GM19238 (cell line): ENCODE results near the gene PPP1R37.

ENCODE experiments used
- DNase-seq: peaks from one replicate; pipeline ENCODE4 v3.0.0; 2011; ENCODE audit warnings: low spot score; ENCODE audit not compliant: insufficient read length

The PPP1R37 gene

DNA sequence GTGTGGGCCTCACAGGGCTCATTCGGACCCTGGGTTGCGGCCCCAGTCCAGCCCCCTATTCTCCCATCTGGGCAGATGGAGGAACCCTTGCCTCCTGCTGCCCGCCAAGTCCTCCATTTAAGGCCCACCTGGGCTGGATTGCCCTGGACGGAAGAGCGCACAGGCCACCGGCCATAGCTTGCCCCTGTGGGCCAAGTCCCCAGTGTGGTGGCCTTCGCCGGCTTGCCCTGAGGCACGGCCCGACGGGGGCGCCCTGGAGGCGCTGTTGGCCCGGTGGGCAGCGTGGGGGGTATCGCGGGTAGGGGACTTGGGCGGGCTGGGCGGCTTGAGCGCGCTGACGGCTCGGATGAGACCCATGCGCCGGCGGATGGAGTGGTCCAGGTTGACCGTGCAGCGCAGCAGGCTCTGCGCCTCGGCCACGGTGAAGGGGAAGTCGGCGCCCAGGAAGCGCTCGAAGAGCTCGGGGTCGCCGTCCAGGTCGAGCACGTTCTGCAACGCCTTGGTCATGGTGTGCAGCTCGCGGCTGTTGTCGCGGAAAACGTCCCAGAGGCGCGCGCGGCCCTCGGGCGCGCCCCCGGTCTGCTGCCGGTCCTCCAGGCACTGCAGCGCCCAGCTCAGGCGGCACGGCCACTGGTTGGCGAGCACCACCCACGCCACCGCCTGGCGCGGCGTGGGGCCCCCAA is 59.0 kb downstream of the PPP1R37 start:
- no peak for DNase-seq

DNA sequence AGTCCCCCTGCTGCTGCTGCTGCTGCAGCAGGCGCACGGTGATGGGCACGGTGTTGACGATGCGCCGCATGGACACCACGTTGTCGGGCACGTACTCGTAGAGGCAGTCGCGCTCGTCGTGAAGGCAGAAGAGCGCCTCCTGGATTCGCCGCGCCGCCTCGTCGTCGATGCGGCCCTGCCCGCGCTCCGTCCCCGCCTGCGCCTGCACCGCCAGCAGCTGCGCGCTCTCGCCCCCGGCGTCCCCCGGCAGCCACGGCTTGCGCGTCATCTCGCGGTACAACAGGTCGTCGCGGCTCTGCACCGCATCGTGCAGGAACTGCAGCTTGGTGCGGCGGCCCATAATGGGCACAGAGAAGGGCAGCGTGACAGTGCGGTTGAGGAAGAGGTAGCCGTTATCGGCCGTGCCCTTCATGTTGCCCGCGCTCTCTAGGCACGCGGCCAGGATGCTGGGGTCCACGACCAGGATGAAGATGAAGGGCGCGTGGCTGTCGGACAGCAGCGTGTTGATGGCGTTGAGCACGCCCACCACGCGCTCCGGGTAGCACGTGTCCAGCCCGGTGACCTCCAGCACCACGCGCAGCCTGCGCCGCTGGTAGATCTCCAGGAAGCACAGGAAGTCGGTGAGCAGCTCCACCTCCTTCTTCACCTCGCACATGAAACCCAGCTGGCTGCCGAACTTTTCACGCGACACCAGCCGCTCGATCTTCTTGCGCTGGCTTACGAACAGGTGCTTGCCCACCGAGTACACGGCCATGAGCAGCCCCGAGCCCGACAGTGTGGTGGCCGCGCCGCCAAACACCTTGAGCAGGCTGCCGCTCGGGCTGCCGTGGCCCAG is 59.7 kb downstream of the PPP1R37 start:
- no peak for DNase-seq

DNA sequence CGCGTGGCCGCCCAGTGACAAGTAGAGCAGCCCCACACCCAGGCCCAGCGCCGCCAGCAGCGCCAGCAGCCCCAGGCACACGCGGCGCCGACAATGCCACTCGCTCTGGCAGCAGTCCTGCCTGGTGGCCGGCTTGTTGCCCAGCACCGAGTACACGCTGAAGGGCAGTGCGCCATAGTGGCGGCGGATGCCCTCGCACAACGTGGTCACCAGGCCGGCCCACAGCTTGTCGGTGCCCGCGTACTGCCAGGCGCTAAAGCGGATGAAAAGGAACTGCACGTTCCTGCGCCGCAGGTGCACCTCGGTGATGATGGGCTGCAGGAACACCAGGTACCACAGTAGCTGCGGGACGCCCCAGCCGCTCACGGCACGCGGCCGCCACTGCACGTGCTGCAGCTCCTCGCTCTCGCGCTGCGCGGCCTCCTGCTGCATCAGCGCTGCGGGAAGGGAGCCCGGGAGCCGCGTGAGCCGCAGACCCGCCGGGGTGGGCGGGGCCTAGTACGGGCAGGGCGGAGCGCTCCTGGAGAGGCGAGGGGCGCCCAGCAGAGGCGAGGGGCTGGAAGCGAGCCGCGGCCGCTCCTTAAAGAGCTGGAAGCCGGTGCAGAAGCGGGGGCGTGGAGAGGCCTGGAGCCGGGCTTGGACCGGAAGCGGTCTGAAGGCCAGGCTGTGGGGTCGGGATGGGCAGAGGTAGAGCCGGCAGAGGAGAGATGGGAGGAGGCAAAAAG is 60.5 kb downstream of the PPP1R37 start:
- DNase-seq, result no peak

DNA sequence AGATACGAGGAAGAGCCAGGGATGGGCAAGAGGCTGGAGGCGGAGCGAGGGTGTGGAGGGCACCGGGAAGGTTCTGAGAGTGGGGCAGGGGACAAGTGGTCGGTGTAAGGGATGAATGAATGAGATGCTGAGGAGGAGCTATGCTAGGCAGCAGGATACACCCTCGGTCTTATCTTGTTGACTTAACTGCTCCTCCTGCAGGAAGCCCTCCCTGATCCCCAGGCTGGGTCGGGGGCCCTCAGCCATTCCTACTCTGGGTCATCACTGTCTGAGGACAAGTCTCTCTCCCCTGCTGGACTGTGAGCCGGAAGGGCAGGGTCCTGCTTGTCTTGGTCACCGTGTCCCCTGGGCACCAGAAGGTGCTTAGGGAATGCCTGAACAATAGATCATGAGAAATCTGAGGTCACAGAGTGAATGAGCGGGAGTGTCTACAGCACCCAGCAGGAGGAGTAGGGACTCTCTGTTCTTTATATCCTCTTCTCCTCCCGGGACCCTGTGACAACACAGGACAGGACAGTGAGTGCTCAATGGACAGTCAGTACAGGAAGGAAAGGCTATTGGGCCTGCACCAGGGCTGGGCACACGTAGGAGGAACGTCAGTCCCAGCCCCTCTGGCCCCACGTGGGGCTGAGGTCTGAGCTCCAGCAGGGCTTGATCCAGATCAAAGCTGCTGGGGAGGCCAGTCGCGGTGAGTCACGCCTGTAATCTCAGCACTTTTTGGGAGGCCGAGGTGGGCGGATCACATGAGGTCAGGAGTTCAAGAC is 61.3 kb downstream of the PPP1R37 start:
- no peak for DNase-seq

DNA sequence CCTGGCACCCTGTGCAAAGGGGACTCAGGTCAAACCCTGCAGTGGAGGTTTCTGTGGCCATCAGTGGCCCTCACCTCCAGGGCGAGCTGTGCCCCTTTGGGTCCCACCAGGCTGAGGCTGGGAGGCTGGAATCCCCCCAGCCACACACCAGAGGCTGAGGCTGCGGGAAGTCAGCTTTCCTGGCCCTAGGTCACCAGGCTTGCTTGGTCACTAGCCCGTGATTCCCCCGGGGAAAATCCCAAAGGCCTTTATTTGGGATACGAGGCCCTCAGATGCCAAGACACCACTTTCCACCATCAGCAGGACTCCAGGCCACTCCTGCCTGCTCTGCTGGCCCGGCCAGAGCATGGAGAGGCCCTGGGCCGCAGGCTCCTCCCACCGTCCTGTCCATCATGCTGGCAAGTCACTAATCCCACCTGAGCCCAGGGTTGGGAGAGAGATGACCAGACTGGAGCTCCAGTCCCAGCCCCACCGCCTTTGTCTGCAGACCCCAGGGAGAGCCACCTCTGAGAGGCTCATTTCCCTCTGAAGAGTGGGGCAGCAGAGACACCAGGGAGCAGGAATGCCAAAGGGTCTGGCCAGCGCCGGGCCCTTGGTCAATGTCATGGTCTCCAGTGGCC is 63.1 kb downstream of the PPP1R37 start:
- DNase-seq, result no peak

DNA sequence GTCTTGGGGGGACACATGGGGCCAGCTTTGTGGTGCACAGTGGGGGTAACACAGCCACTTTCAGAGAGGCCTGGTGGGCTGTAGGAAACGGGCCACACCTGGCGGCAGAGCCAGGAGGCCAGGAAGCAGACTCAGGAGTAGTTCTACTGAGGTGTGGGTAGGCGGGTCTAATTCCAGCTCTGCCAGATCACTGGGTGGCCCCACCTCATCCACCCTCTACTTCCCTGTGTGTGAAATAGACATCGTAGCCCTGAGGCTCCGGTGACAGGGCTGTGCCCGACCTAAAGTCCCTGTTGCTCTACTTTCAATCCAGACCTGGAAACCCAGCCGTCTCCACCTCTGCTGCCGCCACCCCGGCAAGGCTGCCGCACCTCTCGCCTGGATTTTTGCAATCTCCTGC is 63.8 kb downstream of the PPP1R37 start:
- no peak for DNase-seq

DNA sequence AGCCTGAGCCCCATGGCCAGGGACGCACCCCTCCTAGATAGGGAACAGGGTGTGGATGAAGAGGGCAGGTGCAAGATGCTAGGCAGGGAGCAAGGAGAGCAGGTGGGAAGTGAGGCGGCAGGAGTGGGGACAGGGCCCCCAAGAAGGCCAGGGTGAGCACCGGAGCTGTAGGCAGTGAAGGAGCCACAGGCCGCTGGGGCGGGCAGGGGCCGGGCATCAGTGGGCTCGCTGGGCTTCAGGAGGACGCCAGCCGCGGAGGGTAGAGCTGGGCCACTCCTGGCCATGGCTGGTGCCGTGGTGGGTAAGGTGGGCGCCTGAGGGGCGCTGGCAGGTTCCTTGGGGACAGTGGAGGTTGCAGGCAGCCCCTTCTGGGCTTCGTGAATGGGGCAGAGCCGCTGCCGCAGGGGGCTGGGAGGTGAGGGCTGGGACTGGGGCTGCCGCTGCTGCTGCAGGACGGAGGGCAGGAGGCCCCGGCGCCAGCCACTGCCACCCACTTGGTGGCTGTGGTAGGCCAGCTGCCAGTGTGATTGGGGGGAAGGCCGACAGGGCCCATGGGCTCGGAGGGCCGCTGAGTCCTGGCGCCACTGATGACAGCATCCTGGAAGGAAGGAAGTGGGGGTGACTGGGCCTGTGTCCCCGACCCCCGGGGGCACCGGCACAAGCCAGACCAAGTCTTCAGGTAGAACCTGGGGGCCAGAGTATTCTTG is 65.7 kb downstream of the PPP1R37 start:
- DNase-seq, result no peak

DNA sequence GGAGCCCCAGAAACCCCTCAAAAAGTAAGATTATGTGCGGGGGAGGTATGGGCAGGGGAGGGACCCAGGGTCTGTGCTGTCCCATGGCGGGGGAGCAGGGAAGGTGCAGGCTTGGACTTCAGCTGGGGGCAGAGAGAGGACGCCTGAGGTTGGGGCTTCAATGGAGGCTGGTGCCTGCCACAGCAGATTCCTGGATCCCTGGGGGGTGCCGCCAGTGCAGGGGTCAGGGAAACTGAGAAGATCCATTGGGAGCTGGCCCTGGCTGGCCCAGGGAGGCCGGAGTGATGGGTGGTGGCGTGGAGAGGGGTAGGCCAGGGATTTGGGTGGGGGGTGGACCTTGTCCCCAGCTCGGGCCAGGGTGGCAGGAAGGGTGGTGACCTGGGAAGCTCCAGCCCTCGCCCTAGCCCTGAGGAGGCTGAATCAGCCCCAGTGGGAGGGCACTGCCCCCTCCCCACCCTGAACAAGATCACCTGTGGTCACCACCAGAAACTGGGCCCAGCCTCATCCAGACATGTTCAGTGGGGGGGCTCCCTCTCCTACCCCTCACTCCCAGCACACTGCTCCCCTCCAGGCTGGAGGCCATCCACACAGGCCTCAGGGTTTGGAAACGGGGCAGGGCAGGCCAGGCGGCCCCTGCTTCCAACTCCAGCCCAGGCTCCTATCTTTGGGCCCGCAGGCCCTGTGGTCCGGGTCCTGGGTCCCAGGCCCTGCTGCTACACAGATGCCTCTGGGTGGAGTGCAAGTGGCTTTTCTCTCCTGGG is 66.4 kb downstream of the PPP1R37 start:
- DNase-seq, result no peak

DNA sequence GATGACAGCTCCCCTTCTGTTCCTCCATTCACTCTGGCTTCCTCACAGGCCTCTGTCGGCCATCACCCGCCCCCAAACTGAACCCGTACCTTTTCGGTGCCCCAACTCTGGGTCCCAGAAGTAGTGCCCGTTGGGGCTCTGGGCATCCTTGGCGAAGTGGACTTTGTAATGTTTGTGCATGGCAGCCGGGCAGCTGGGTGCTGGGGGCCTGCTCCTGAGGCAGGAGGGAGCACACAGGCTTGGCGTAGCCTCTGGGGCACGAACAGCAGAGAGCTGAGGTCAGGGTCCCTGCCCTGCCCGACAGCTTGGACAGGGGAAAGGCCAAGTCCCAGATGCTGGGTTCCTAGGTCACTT is 67.0 kb downstream of the PPP1R37 start:
- no peak for DNase-seq

DNA sequence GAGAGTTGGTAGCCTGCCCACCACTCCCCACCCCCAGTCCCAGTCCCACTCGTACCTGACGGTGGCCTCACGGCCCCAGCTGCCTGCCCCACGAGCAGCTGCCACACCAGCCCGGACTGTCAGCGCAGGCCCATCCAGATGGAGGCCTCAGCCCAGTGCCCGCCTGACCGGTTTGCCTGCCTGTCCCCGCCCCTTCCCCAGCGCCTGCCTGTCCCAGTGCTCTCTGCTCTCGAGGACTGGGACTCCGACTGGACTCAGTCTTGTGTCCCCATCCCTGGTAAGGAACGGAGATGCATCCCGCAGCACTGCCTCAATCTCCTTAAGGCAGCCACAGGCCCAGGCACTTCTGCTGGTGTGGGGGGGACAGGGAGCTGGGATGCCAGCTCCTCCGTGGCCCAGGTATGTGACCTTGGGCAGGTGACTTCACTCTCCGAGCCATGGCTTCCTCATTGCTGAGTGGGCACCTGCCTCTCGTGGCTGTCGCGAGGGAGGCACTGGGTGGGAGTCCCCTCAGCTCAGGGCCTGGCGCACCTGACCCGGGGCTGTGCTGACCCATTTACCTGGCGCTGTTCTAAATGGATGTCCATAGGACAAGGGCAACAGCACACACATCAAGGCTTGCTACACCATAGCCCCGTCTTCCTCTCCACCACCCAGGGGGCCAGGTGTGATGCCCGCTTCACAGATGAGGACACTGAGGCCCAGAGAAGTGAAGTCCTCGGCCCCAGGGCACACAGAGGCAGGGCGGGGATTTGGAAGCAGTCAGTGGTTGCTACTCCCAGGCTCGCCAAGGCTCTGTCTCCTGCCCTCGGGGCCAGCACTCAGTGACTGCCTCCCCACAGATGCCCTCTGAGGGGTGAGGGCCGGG is 68.1 kb downstream of the PPP1R37 start, which contains the start of gene NKPD1:
TSS of gene NKPD1 (minus strand) at position 113 of the 868 bp plus-strand sequence. CDS start 832 bp downstream, outside the sequence.
- DNase-seq, result no peak

DNA sequence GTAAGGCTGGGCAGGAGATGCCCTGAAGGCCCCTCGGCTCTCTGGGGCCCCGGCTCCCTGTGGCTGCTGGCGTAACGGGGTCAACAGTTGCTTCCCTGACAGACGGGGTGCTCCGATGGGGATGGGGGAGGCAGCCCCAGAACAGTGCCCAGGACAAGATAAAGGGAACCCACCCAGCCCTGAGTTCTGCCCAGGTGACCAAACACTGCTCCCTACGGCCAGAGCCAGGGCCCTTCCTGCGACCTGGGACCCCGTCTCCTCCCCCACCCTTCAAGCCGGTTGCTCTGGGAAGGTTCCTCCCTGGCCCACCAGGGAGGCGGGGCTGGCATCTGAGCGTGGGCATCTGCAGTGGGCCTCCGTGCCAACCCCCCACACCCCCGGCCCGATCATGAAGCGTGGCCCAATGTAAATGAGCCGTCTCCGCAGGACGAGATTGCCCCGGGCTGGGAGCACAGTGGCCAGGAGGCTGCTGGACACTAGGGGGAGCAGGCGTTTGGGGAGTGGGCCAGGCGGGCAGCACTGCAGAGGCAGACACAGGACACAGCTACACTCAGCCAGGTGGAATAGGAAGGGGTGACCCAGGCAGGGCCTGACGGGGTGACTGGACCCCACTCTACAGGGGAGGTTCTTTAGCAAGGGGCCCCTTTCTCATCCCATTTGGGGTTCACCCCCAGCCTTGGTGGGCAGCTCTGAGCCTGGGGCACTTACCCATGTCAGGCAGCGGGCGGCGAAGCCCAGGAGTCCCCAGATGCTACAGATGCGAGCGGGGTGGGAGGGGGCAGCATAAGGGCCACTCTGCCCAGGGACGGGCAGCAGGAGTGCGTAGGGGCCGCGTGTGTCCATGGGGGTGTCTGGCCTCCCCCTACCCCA is 69.0 kb downstream of the PPP1R37 start:
- DNase-seq, result no peak

DNA sequence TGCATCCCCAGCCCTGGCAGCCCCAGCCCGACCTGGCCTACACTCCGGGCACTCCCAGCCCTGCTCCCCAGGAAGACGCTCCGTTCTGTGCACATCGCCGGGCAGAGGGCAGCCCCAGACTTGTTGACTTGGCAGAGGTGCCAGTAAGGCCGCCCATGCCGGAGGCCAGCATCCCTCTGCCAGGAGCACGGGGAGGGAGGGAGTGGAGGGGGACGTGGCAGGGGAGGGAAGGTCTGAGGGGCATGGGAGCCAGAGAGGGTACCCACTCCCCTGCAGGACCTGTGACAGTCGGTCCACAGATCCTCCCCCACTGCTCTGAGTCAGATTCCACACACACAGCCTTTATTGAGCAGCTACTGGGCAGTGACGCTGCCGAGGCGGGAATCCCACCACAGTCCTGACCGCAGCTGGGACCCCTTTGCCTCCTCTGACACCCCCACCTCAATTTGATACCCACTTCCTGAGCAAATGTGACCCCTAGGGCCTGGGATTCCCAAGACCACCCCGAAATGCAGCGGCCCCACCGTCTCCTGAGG is 69.7 kb downstream of the PPP1R37 start:
- no peak for DNase-seq

DNA sequence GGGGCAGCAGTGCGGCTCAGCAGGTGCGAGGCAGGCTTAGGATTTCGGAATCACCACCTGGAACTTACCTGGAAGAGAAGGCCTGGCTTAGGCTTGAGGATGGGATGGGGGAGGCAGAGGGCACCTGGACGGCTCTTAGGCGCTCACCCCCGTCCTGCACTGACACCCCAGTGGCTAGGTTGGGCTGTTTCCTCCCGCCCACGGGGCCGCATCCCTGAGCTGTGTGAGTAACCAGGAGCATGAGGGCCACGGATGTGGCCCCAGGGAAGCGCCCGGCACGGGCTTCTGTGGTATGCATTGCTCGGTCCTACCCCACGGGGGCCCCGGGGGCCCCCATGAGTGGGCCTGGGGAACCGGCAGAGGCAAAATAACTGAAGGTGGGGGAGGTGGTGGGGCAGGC is 70.2 kb downstream of the PPP1R37 start:
- DNase-seq, result no peak

DNA sequence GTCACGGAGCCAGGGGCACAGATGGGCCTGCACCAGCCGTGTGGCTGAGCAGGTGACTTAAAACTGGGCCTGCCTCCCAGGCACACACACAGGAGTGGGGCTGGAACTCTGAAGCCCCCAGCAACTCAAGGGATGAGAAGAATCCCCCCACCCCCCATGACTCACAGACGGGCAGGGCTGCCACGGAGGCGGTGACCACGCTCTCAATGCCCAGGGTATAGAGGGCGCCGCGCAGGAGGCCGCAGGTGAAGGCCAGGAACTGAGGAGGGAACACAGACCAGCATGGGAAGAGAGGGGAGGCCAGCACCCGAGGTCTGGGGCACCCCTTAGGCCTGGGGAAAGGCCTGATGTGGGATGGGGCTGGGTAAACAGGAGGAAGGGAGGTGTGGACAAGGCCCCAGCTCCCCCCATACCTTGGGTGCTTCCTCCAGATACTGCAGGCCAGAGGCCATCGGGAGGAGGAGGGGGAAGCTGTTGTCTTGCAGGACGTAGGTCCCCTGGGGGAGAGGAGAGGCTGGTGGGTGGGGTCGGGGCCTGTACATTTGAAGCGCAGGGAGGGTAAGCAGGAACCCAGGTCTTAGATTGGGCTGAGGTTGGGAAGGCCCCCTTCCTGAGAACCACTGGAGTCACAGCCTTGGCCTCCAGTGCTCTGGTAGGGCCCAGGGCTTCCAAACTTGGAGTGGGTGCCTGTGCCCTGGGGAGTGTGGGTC is 70.9 kb downstream of the PPP1R37 start:
- DNase-seq, result no peak

DNA sequence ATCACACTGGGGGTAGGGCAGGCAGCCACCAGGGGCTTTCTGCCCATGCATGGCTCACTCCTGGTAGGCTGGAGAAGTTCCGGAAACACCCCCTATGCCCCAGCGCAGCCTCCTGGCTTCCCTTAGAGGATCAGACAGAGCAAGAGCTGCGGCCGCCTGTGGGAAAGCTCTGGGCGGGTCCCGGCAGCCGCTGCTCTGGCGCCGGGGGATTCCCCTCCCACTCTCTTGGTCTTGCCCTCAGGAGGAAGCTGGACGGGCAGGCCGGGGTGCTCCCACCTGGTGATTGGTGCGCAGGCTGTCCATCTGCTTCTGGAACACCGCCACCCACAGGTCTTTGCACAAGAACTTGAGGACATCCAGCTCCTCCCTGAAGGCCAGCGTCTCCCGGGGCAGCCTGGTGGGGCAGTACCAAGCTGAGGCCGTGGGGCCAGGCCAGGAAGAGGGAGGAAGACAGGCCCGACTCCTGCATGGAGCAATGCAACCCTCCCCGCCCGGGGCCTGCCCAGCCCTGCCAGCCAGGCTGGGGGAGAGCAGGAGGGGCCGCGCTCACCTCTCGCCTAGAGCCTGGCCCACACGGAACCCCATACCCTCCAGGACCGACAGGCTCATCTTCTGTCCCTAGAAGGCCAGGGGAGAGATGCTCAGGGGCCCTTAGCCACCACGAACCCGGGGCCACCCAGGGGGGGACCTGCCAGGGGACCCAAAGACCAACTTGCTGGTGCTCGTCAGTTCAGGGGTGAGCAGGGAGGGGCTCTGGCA is 71.8 kb downstream of the PPP1R37 start:
- DNase-seq, result peak; percentile 58

DNA sequence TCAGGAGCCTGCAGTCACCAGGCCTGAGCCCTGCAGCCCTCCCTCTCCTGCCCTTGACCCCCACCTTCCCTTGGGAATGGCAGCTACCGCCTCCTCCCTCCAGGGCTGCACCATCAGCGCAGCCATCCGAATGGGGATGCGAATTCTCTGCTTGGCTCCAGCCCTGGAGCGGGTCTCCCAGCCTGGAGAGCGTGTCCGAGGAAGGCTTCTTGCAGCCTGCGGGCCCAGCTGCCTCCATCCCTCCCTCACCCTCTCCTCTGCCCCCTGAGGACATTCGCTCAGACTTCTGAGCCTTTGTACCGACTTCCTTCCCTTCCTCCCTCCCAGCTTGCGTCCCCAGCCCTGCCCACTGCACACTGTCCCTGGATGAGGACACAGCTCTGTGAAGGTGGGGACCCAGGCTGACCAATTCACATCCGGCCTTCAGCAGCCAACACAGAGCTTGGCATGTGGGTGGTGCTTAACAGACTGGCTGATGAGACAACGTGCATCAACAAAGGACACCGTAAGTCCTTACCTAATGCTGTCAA is 73.8 kb downstream of the PPP1R37 start:
- DNase-seq, result no peak
